WTC11 (cell line): ENCODE measurements around the gene S1PR5. TPM values are rescaled to one million over a fixed set of nuclear protein-coding genes. Genes with fewer than 3 reads are reported as not detected.

Experiments used
- ATAC-seq: fragments of 200-7000 bp; cut with Tn5 transposase; 2 replicates; pipeline ENCODE4 v1.10.0; 2021; ENCODE audit warnings: mild to moderate bottlenecking, moderate library complexity
- CTCF ChIA-PET: fragments of 300-600 bp; sonication (Branson Sonifier 250); formaldehyde crosslinking; loops from one replicate; lab custom pipeline; 2021; ENCODE audit warnings: antibody characterized with exemption; lab: Charles Lee
- POLR2A ChIA-PET: fragments of 350-600 bp; sonication (Branson Sonifier 250); formaldehyde crosslinking; loops from one replicate; lab custom pipeline; 2021; ENCODE audit warnings: antibody characterized with exemption; lab: Charles Lee
- DNase-seq: peaks from one replicate; pipeline ENCODE4 v3.0.0; 2021; ENCODE audit warnings: low spot score
- H3K27ac Mint-ChIP-seq: 2 replicates; pipeline ENCODE4 v1.8.0; 2021; ENCODE audit warnings: mixed read lengths
- H3K27me3 Mint-ChIP-seq: 2 replicates; pipeline ENCODE4 v1.8.0; 2021; ENCODE audit warnings: low read depth, mild to moderate bottlenecking, moderate library complexity, mixed read lengths
- H3K36me3 Mint-ChIP-seq: 2 replicates; pipeline ENCODE4 v1.8.0; 2021; ENCODE audit warnings: mixed read lengths
- H3K4me1 Mint-ChIP-seq: 2 replicates; pipeline ENCODE4 v1.8.0; 2022; ENCODE audit warnings: mixed read lengths
- H3K4me3 Mint-ChIP-seq: 2 replicates; pipeline ENCODE4 v1.8.0; 2021; ENCODE audit warnings: mild to moderate bottlenecking, moderate library complexity, mixed read lengths
- H3K9me3 Mint-ChIP-seq: 2 replicates; pipeline ENCODE4 v1.8.0; 2021; ENCODE audit warnings: mixed read lengths
- CREB1 ChIP-seq: sonication (generic); formaldehyde crosslinking; IDR thresholded peaks from 2 replicates; pipeline ENCODE4 v1.8.0; 2023; ENCODE audit warnings: mild to moderate bottlenecking, missing genetic modification reagents
- CREM ChIP-seq: sonication (generic); formaldehyde crosslinking; IDR thresholded peaks from 2 replicates; pipeline ENCODE4 v1.8.1; 2022; ENCODE audit warnings: mild to moderate bottlenecking, missing genetic modification reagents, moderate library complexity
- ESRRA ChIP-seq: sonication (generic); formaldehyde crosslinking; IDR thresholded peaks from 2 replicates; pipeline ENCODE4 v1.8.1; 2022; ENCODE audit warnings: mild to moderate bottlenecking, missing genetic modification reagents, borderline replicate concordance
- FOXP1 ChIP-seq: sonication (generic); formaldehyde crosslinking; IDR thresholded peaks from 2 replicates; pipeline ENCODE4 v1.8.0; 2022; ENCODE audit warnings: missing genetic modification reagents, mild to moderate bottlenecking, moderate library complexity, borderline replicate concordance
- NFE2L1 ChIP-seq: sonication (generic); formaldehyde crosslinking; IDR thresholded peaks from 2 replicates; pipeline ENCODE4 v1.8.1; 2023; ENCODE audit warnings: missing genetic modification reagents
- NR1H2 ChIP-seq: sonication (generic); formaldehyde crosslinking; IDR thresholded peaks from 2 replicates; pipeline ENCODE4 v1.9.0; 2021; ENCODE audit warnings: mild to moderate bottlenecking, moderate library complexity, missing genetic modification reagents
- SMAD3 ChIP-seq: sonication (generic); formaldehyde crosslinking; IDR thresholded peaks from 2 replicates; pipeline ENCODE4 v1.8.0; 2022; ENCODE audit warnings: missing genetic modification reagents, mild to moderate bottlenecking, borderline replicate concordance
- TEAD1 ChIP-seq: sonication (generic); formaldehyde crosslinking; IDR thresholded peaks from 2 replicates; pipeline ENCODE4 v1.8.0; 2022; ENCODE audit warnings: mild to moderate bottlenecking, missing genetic modification reagents
- TP53 ChIP-seq: sonication (generic); formaldehyde crosslinking; IDR thresholded peaks from 2 replicates; pipeline ENCODE4 v1.8.1; 2023; ENCODE audit warnings: mild to moderate bottlenecking, missing genetic modification reagents
- ZNF317 ChIP-seq: sonication (generic); formaldehyde crosslinking; IDR thresholded peaks from 2 replicates; pipeline ENCODE4 v1.8.1; 2023; ENCODE audit warnings: low read depth, mild to moderate bottlenecking, moderate library complexity, missing genetic modification reagents, borderline replicate concordance
- total RNA-seq: library from RNA; stranded (reverse); gene quantifications from 3 replicates; pipeline ENCODE4 v1.2.3, GENCODE V29; 2021
- TF ChIP-seq, protein P1 (sequence below): fragments of 250-450 bp; sonication (Bioruptor Pico); conservative IDR thresholded peaks from 2 replicates; pipeline ENCODE4 v1.9.0; 2021; ENCODE audit warnings: mild to moderate bottlenecking
- TF ChIP-seq, protein P2 (sequence below): sonication (generic); formaldehyde crosslinking; IDR thresholded peaks from 2 replicates; pipeline ENCODE4 v1.8.0; 2022; ENCODE audit warnings: mild to moderate bottlenecking, missing genetic modification reagents
- TF ChIP-seq, protein P3 (sequence below): sonication (generic); formaldehyde crosslinking; IDR thresholded peaks from 2 replicates; pipeline ENCODE4 v1.8.1; 2023; ENCODE audit warnings: mild to moderate bottlenecking, moderate library complexity, missing genetic modification reagents

Gene S1PR5
- total RNA-seq, 1 experiment from 2014 or later: 5.4 TPM

DNA sequence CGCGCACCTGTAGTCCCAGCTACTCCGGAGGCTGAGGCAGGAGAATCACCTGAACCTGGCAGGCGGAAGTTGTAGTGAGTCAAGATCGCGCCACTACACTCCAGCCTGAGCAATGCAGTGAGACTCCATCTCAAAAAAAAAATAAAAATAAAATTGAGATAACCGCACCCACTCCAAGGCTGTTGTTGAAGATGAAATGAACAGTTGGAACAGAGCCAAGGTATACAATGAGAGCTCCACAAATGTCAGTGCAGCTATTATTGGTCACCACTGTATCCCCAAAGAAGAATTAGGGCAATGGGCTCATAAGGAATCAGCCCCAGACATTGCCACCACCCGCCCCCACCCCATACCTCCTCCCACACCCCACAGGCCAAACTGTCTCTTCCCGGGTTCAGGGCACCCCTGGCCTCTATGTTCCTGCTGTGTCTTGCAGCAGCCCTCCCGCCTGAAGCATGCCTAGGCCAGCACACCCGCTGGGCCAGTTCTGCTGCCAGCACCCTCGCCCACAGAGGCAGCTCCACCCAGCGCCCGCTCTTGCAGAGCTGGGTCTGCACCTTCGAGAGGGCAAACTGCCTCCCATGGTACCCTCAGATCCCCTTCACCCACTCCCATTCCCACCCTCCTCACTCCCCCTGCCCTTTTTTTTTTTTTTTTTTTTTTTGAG, 3.5 kb upstream of the S1PR5 start:
- Mint-ChIP-seq H3K4me1 (peaks cover 26% of the 10 kb centered on the region), H3K27ac (no peak overlapping the region), H3K9me3 (no peaks in the 10 kb centered on the region), H3K27me3 (peaks cover 40% of the 10 kb centered on the region), H3K4me3 (no peak overlapping the region), H3K36me3 (no peaks in the 10 kb centered on the region)
- ATAC-seq (no peak), DNase-seq (no peak)
- ChIA-PET POLR2A (interaction anchor here (0.6 to 1.1 kb wide), 2 partner anchors 13 to 47 kb away, joined by 3 to 4 read pairs; no protein-coding TSS in a partner anchor), CTCF (interaction anchor here (0.7 to 4.4 kb wide), 4 partner anchors 10 to 31 kb away, joined by 3 to 15 read pairs (median 12); no protein-coding TSS in a partner anchor)
- no peak for TF ChIP-seq ESRRA (CRISPR knock-in tag)
- no peak for TF ChIP-seq TEAD1 (CRISPR knock-in tag)
- TF ChIP-seq FOXP1 (CRISPR knock-in tag): no peak
- TF ChIP-seq NFE2L1 (CRISPR knock-in tag): no peak
- no peak for TF ChIP-seq TP53 (CRISPR knock-in tag)
- no peak for TF ChIP-seq ZNF317 (CRISPR knock-in tag)
- no peak for TF ChIP-seq NR1H2 (CRISPR knock-in tag)
- TF ChIP-seq CREB1: no peak
- no peak for TF ChIP-seq SMAD3 (CRISPR knock-in tag)
- TF ChIP-seq CREM (CRISPR knock-in tag): no peak

GRCh38 chr19:10519421-10519820, 2.2 kb upstream of the S1PR5 start:
- peak overlapping the region; percentile 39 for H3K4me3 Mint-ChIP-seq
- H3K27me3 Mint-ChIP-seq: peaks cover 54% of the 10 kb centered on the region
- ChIA-PET CTCF (interaction anchor here (0.7 to 4.4 kb wide), 9 partner anchors 9 to 684 kb away, joined by 4 to 17 read pairs (median 5); no protein-coding TSS in a partner anchor), POLR2A (interaction anchor here (1.1 kb wide), 1 partner anchor 48 kb away, joined by 3 read pairs; no protein-coding TSS in a partner anchor)
- TF ChIP-seq, protein P1, sequence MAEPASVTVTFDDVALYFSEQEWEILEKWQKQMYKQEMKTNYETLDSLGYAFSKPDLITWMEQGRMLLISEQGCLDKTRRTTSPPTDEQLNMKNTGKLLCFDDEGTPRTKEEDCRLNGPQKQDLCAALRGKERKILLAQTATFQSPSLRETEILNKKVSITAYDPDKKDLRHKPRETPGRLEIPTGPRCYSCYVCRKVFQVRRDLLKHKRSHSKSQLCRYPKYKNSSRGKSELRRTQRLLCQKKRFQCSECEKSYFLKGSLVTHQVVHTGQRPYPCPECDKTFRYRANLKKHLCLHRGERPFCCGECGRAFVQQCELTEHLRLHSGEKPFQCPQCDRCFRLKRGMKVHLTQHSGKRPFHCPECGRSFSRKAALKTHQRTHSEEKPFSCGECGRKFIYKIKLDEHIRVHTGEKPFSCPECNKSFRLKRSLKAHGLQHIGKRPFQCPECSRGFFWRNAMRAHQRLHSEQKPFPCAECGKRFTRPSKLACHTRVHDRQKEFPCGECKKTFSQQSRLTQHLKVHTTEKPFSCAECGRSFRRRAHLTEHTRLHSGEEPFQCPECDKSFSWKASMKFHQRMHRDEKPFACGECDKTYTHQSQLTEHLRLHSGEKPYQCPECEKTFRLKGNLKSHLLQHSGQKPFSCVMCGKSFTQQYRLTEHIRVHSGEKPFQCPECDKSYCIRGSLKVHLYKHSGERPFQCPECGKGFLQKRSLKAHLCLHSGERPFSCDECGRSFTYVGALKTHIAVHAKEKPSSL (CRISPR knock-in tag): no peak
- DNase-seq: no peak
- no peak overlapping the region for H3K27ac Mint-ChIP-seq
- H3K36me3 Mint-ChIP-seq: peaks cover 2% of the 10 kb centered on the region; the same call in 1 of the 2 replicates
- H3K9me3 Mint-ChIP-seq: no peaks in the 10 kb centered on the region
- H3K4me1 Mint-ChIP-seq: peaks cover 31% of the 10 kb centered on the region
- no peak for ATAC-seq

GRCh38 chr19:10518444-10519361, 1.5 kb upstream of the S1PR5 start:
- POLR2A ChIA-PET: no interaction called here
- Mint-ChIP-seq H3K27ac (no peak overlapping the region), H3K27me3 (peaks cover 61% of the 10 kb centered on the region), H3K36me3 (peaks cover 2% of the 10 kb centered on the region; the same call in 1 of the 2 replicates), H3K4me3 (peak overlapping the region; percentile 80), H3K9me3 (no peaks in the 10 kb centered on the region), H3K4me1 (peaks cover 31% of the 10 kb centered on the region)
- ATAC-seq: no peak
- CTCF ChIA-PET: interaction anchor here (0.6 to 4.4 kb wide), 14 partner anchors 8 to 348 kb away, joined by 3 to 17 read pairs (median 5); partner anchors contain the start of gene ATG4D
- peak; percentile 45 for DNase-seq
- TF ChIP-seq, protein P2, sequence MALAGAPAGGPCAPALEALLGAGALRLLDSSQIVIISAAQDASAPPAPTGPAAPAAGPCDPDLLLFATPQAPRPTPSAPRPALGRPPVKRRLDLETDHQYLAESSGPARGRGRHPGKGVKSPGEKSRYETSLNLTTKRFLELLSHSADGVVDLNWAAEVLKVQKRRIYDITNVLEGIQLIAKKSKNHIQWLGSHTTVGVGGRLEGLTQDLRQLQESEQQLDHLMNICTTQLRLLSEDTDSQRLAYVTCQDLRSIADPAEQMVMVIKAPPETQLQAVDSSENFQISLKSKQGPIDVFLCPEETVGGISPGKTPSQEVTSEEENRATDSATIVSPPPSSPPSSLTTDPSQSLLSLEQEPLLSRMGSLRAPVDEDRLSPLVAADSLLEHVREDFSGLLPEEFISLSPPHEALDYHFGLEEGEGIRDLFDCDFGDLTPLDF: no peak
- TF ChIP-seq, protein P3, sequence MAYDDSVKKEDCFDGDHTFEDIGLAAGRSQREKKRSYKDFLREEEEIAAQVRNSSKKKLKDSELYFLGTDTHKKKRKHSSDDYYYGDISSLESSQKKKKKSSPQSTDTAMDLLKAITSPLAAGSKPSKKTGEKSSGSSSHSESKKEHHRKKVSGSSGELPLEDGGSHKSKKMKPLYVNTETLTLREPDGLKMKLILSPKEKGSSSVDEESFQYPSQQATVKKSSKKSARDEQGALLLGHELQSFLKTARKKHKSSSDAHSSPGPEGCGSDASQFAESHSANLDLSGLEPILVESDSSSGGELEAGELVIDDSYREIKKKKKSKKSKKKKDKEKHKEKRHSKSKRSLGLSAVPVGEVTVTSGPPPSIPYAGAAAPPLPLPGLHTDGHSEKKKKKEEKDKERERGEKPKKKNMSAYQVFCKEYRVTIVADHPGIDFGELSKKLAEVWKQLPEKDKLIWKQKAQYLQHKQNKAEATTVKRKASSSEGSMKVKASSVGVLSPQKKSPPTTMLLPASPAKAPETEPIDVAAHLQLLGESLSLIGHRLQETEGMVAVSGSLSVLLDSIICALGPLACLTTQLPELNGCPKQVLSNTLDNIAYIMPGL: 0 out of 2 replicates have a peak, but pooled peaks have one; percentile 33
